H1 (cell line): ENCODE measurements around the gene EMX1. TPM values are rescaled to one million over a fixed set of nuclear protein-coding genes. Genes with fewer than 3 reads are reported as not detected.

Experiments
- CTCF ChIA-PET: fragments of 300-600 bp; sonication (Branson Sonifier 250); formaldehyde crosslinking; loops from one replicate; lab custom pipeline; 2021; ENCODE audit not compliant: partially characterized antibody; lab: Charles Lee
- POLR2A ChIA-PET: fragments of 300-600 bp; sonication (Branson Sonifier 250); formaldehyde crosslinking; loops from one replicate; lab custom pipeline; 2021; ENCODE audit warnings: inconsistent platforms; ENCODE audit not compliant: partially characterized antibody; lab: Charles Lee
- DNase-seq, 2 experiments: peaks; one replicate each; pipeline versions ENCODE4 v3.0.0 to v3.0.0-alpha.2; 2010 to 2022; ENCODE audit warnings: low spot score in 2 of 2, low read depth in 1 of 2, mixed read lengths in 1 of 2
- FAIRE-seq: peaks from 2 replicates; lab custom pipeline; 2011; peaks lifted over from hg19 to GRCh38; lab: Jason Lieb, UNC
- H2AFZ ChIP-seq: 2 replicates; pipeline ENCODE4 v1.8.1; 2012; ENCODE audit warnings: low read length, inconsistent platforms
- H2AK5ac ChIP-seq: 2 replicates; pipeline ENCODE4 v1.6.1; 2013; ENCODE audit warnings: low read depth, low read length
- H2BK120ac ChIP-seq: replicated peaks from 2 replicates; pipeline ENCODE3; 2013; ENCODE audit warnings: low read depth, low read length, inconsistent platforms
- H2BK12ac ChIP-seq: 2 replicates; pipeline ENCODE4 v1.6.1; 2013; ENCODE audit warnings: low read depth, low read length
- H2BK15ac ChIP-seq: 2 replicates; pipeline ENCODE4 v1.6.1; 2013; ENCODE audit warnings: low read length
- H2BK20ac ChIP-seq: 2 replicates; pipeline ENCODE4 v1.6.1; 2013; ENCODE audit warnings: low read length
- H2BK5ac ChIP-seq: 2 replicates; pipeline ENCODE4 v1.6.1; 2013; ENCODE audit warnings: low read depth, low read length
- H3K14ac ChIP-seq: 2 replicates; pipeline ENCODE4 v1.6.1; 2013; ENCODE audit warnings: inconsistent platforms; ENCODE audit not compliant: insufficient read length
- H3K18ac ChIP-seq: 2 replicates; pipeline ENCODE4 v1.6.1; 2013; ENCODE audit warnings: low read length; ENCODE audit errors: extremely low read depth
- H3K23ac ChIP-seq: 2 replicates; pipeline ENCODE4 v1.6.1; 2013; ENCODE audit warnings: inconsistent platforms; ENCODE audit not compliant: insufficient read length
- H3K23me2 ChIP-seq: 2 replicates; pipeline ENCODE4 v1.6.1; 2013; ENCODE audit warnings: low read depth, low read length
- H3K27ac ChIP-seq: 2 replicates; pipeline ENCODE4 v1.6.1; 2011; ENCODE audit warnings: low read depth, low read length, inconsistent platforms
- H3K27me3 ChIP-seq, 4 experiments: replicated peaks in 1 of 4; 1 replicate in 1 of 4; 2 replicates in 3 of 4; pipeline versions ENCODE4 v1.6.1 to v1.8.1; 2011 to 2013; ENCODE audit warnings: low read length in 3 of 4, mild to moderate bottlenecking in 3 of 4, inconsistent platforms in 2 of 4, mixed read lengths in 2 of 4, moderate library complexity in 1 of 4; ENCODE audit not compliant: control insufficient read depth in 3 of 4, insufficient read depth in 3 of 4; ENCODE audit errors: extremely low read depth in 1 of 4
- H3K36me3 ChIP-seq, 4 experiments: 2 replicates each; pipeline versions ENCODE4 v1.6.1 to v1.8.1; 2011 to 2013; ENCODE audit warnings: mild to moderate bottlenecking in 4 of 4, low read length in 3 of 4, moderate library complexity in 2 of 4, control low read depth in 1 of 4, inconsistent platforms in 1 of 4; ENCODE audit not compliant: insufficient read depth in 4 of 4, control insufficient read depth in 2 of 4
- H3K4ac ChIP-seq: replicated peaks from 2 replicates; pipeline ENCODE3; 2013; ENCODE audit warnings: low read length, low read depth, mixed read lengths, inconsistent platforms; ENCODE audit not compliant: insufficient read length
- H3K4me1 ChIP-seq, 4 experiments: replicated peaks in 1 of 4; 1 replicate in 1 of 4; 2 replicates in 3 of 4; pipeline versions ENCODE4 v1.6.1 to v1.8.1; 2011 to 2013; ENCODE audit warnings: low read length in 3 of 4, inconsistent platforms in 2 of 4, mixed read lengths in 1 of 4; ENCODE audit not compliant: insufficient read depth in 4 of 4, control insufficient read depth in 3 of 4
- H3K4me2 ChIP-seq, 2 experiments: 2 replicates each; pipeline versions ENCODE4 v1.6.1 to v1.8.1; 2011 to 2013; ENCODE audit warnings: low read depth in 2 of 2, low read length in 2 of 2, control low read depth in 1 of 2, inconsistent platforms in 1 of 2, mild to moderate bottlenecking in 1 of 2; ENCODE audit not compliant: insufficient read depth in 1 of 2
- H3K4me3 ChIP-seq, 4 experiments: fragments of 200-600, 300-600 bp in 1 of 4; sonication (generic), shearing (Covaris generic), sonication (Bioruptor Twin) in 1 of 4; 2 replicates each; pipeline versions ENCODE4 v1.5.1 to v1.8.1; 2011 to 2016; ENCODE audit warnings: low read length in 4 of 4, low read depth in 3 of 4, control low read depth in 2 of 4, inconsistent platforms in 2 of 4, mild to moderate bottlenecking in 2 of 4, mixed read lengths in 1 of 4, moderate library complexity in 1 of 4; ENCODE audit not compliant: insufficient read depth in 2 of 4; ENCODE audit errors: extremely low read depth in 1 of 4
- H3K56ac ChIP-seq: replicated peaks from 2 replicates; pipeline ENCODE3; 2013; ENCODE audit warnings: low read depth, mild to moderate bottlenecking, mixed read lengths, low read length, inconsistent platforms; ENCODE audit not compliant: insufficient read length
- H3K79me1 ChIP-seq: 2 replicates; pipeline ENCODE4 v1.6.1; 2013; ENCODE audit warnings: low read depth, low read length, control low read depth
- H3K79me2 ChIP-seq, 2 experiments: 2 replicates each; pipeline versions ENCODE4 v1.6.1 to v1.8.1; 2012 to 2013; ENCODE audit warnings: low read length in 2 of 2, mild to moderate bottlenecking in 2 of 2, inconsistent platforms in 1 of 2; ENCODE audit not compliant: insufficient read depth in 2 of 2, control insufficient read depth in 1 of 2
- H3K9ac ChIP-seq, 4 experiments: replicated peaks in 1 of 4; 1 replicate in 1 of 4; 2 replicates in 3 of 4; pipeline versions ENCODE4 v1.6.1 to v1.8.1; 2011 to 2013; ENCODE audit warnings: low read depth in 3 of 4, low read length in 3 of 4, control low read depth in 2 of 4, mild to moderate bottlenecking in 2 of 4, moderate library complexity in 2 of 4, inconsistent platforms in 1 of 4; ENCODE audit errors: extremely low read depth in 1 of 4
- H3K9me3 ChIP-seq, 2 experiments: 2 replicates each; pipeline versions ENCODE4 v1.6.1 to v1.8.1; 2012 to 2013; ENCODE audit warnings: mild to moderate bottlenecking in 2 of 2, moderate library complexity in 2 of 2, control low read depth in 1 of 2, inconsistent platforms in 1 of 2, low read depth in 1 of 2, low read length in 1 of 2, mixed read lengths in 1 of 2; ENCODE audit not compliant: insufficient read depth in 2 of 2
- H4K20me1 ChIP-seq, 2 experiments: replicated peaks in 1 of 2; 2 replicates each; pipeline versions ENCODE3 to v1.8.1; 2011 to 2013; ENCODE audit warnings: inconsistent platforms in 2 of 2, low read length in 2 of 2, mild to moderate bottlenecking in 1 of 2; ENCODE audit not compliant: insufficient read depth in 2 of 2, control insufficient read depth in 1 of 2
- H4K5ac ChIP-seq: 2 replicates; pipeline ENCODE4 v1.6.1; 2013; ENCODE audit warnings: low read length, low read depth, mixed read lengths, inconsistent platforms; ENCODE audit not compliant: insufficient read length
- H4K8ac ChIP-seq: 2 replicates; pipeline ENCODE4 v1.8.0; 2013; ENCODE audit warnings: mild to moderate bottlenecking, moderate library complexity, low read length, inconsistent platforms; ENCODE audit not compliant: insufficient read depth; ENCODE audit errors: extremely low read depth
- H4K91ac ChIP-seq: replicated peaks from 2 replicates; pipeline ENCODE3; 2013; ENCODE audit warnings: low read length, mixed read lengths, inconsistent platforms; ENCODE audit not compliant: insufficient read length
- BACH1 ChIP-seq: IDR thresholded peaks from 2 replicates; pipeline ENCODE4 v1.6.1; 2012; ENCODE audit warnings: low read length, improper control_type of control experiment
- CTBP2 ChIP-seq: IDR thresholded peaks from 2 replicates; pipeline ENCODE4 v1.7.0; 2011; ENCODE audit warnings: borderline replicate concordance, mild to moderate bottlenecking, moderate library complexity, mixed read lengths, low read length; ENCODE audit not compliant: insufficient read depth, insufficient read length
- CTCF ChIP-seq, 3 experiments: IDR thresholded peaks; 1 replicate in 2 of 3; 2 replicates in 1 of 3; pipeline versions ENCODE4 v1.5.1 to v1.6.1; 2011; ENCODE audit warnings: low read length in 3 of 3, mild to moderate bottlenecking in 3 of 3, inconsistent platforms in 2 of 3, low read depth in 1 of 3, moderate library complexity in 1 of 3; ENCODE audit not compliant: insufficient read depth in 1 of 3; ENCODE audit errors: control extremely low read depth in 1 of 3
- HDAC2 ChIP-seq, 2 experiments: fragments of 300-600 bp in 1 of 2; sonication (generic) in 1 of 2; IDR thresholded peaks; 2 replicates each; pipeline ENCODE4 v1.6.1; 2011 to 2012; ENCODE audit warnings: low read depth in 2 of 2, low read length in 2 of 2, mild to moderate bottlenecking in 2 of 2, moderate library complexity in 2 of 2, borderline replicate concordance in 1 of 2, inconsistent platforms in 1 of 2
- SAP30 ChIP-seq: fragments of 300-600 bp; sonication (generic); IDR thresholded peaks from 2 replicates; pipeline ENCODE4 v1.7.1; 2012; ENCODE audit warnings: low read length, moderate library complexity, mild to moderate bottlenecking, inconsistent platforms; ENCODE audit not compliant: insufficient read depth, insufficient replicate concordance
- SP4 ChIP-seq: IDR thresholded peaks from 2 replicates; pipeline ENCODE4 v1.6.1; 2012; ENCODE audit warnings: low read length, inconsistent platforms
- TAF1 ChIP-seq: IDR thresholded peaks from 2 replicates; pipeline ENCODE4 v1.6.1; 2011; ENCODE audit warnings: mild to moderate bottlenecking, low read depth, low read length
- WGBS, 2 experiments: shearing (Covaris generic) in 1 of 2; methylation state at CpG; one replicate each; pipeline versions ENCODE4 v1.1.6 to v1.1.7; 2013 to 2015; ENCODE audit warnings: low lambda C conversion rate in 2 of 2, mixed read lengths in 2 of 2, inconsistent platforms in 1 of 2, low coverage in 1 of 2, missing lambda C conversion rate in 1 of 2; ENCODE audit not compliant: insufficient replicate concordance in 2 of 2, insufficient coverage in 1 of 2, insufficient read length in 1 of 2; ENCODE audit errors: extremely low coverage in 1 of 2, missing lambda C conversion rate in 1 of 2; 5-methylcytosine and 5-hydroxymethylcytosine counted together
- polyA plus RNA-seq, 7 experiments: library from polyadenylated mRNA; depleted of rRNA in 3 of 7; stranded (reverse) in 5 of 7; unstranded in 2 of 7; fragments of >200 nt in 5 of 7; fragments of 200-250 nt in 2 of 7; gene quantifications; 1 replicate in 5 of 7; 2 replicates in 1 of 7; 4 replicates in 1 of 7; pipeline versions ENCODE4 v1.2.1 to v1.2.3, GENCODE V29; 2011 to 2013; ENCODE audit warnings: missing spikeins in 2 of 7, mixed read lengths in 2 of 7
- total RNA-seq: library from RNA; stranded (reverse); fragmentation: NEBNext Ultra II Directional; extraction: Animal tissue kit (Norgen Biotek cat#: 25700); gene quantifications from 2 replicates; pipeline ENCODE4 v1.2.1, GENCODE V29; 2021
- TF ChIP-seq, protein P1 (sequence below): IDR thresholded peaks from 2 replicates; pipeline ENCODE4 v1.6.1; 2012; ENCODE audit warnings: inconsistent platforms

Gene EMX1
- total and polyA plus RNA-seq, 2 of the 8 experiments (the other 6 are each of a cell fraction or from before 2014, with no cell fraction given), result 2.4 to 4.9 TPM

GRCh38 chr2:72931280-72931910, 14.1 kb downstream of the EMX1 start:
- Histone ChIP-seq H3K14ac (no peak overlapping the region), H3K27ac (no peak overlapping the region), H3K9me3 (no peaks in the 10 kb centered on the region), H2BK120ac (no peak overlapping the region), H3K79me2 (no peaks in the 10 kb centered on the region), H3K23ac (no peak overlapping the region), H3K4ac (no peak overlapping the region), H3K9ac (no peak overlapping the region), H4K91ac (no peak overlapping the region), H3K36me3 (no peaks in the 10 kb centered on the region), H2BK20ac (no peak overlapping the region), H3K27me3 (peaks cover 23 to 55% (median 43%) of the 10 kb centered on the region in 4 experiments), H2BK15ac (no peak overlapping the region), H3K18ac (no peak overlapping the region), H2BK12ac (no peak overlapping the region), H2AFZ (no peak overlapping the region), H3K23me2 (no peaks in the 10 kb centered on the region), H4K8ac (no peak overlapping the region), H3K4me3 (no peak overlapping the region), H3K4me1 (peaks cover 3 to 10% (median 5%) of the 10 kb centered on the region in 4 experiments; a peak in 6 of 7 replicates), H3K4me2 (no peak overlapping the region), H3K56ac (no peak overlapping the region), H4K5ac (no peak overlapping the region), H2BK5ac (no peak overlapping the region), H3K79me1 (no peaks in the 10 kb centered on the region), H2AK5ac (no peak overlapping the region; the same call in 1 of the 2 replicates), H4K20me1 (peaks cover 0 to 5% of the 10 kb centered on the region in 2 experiments)
- POLR2A ChIA-PET, result interaction anchor here (1.0 kb wide), 1 partner anchor 36 kb away, joined by 3 read pairs; no protein-coding TSS in a partner anchor
- DNase-seq (no peak), FAIRE-seq (no peak)
- CTCF ChIA-PET, result interaction anchor here (1.1 to 25.6 kb wide), 5 partner anchors 9 to 43 kb away, joined by 3 to 490 read pairs (median 4); no protein-coding TSS in a partner anchor
- 92% methylated on average over 14 of the region's 14 CpGs; no CpG with 5 or more reads in 1 of the 2 experiments for WGBS, 2 experiments
- TF ChIP-seq SAP30 (no peak), HDAC2 (IDR thresholded peaks at IDR 0.05; ENCODE audit: borderline replicate concordance in 1 of 2, low read depth in 2 of 2, low read length in 2 of 2) (no peak), TAF1 (no peak), SP4 (no peak), BACH1 (no peak), CTCF (IDR thresholded peaks at IDR 0.05; ENCODE audit: control extremely low read depth in 1 of 3, insufficient read depth in 1 of 3, low read depth in 1 of 3, low read length in 3 of 3) (no peak), CTBP2 (no peak)
- TF ChIP-seq, protein P1, sequence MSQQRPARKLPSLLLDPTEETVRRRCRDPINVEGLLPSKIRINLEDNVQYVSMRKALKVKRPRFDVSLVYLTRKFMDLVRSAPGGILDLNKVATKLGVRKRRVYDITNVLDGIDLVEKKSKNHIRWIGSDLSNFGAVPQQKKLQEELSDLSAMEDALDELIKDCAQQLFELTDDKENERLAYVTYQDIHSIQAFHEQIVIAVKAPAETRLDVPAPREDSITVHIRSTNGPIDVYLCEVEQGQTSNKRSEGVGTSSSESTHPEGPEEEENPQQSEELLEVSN, result no peak
